Testis (tissue), 3 donors: ENCODE measurements around the gene PKHD1. TPM values are rescaled to one million over a fixed set of nuclear protein-coding genes. Genes with fewer than 3 reads are reported as not detected.

Experiments
- DNase-seq: peaks from one replicate; pipeline ENCODE4 v3.0.0-alpha.2; 2019
- H3K27ac ChIP-seq, 2 donors: fragments of 200-600 bp; sonication (generic); one replicate each; pipeline ENCODE4 v1.5.1; 2019
- H3K27me3 ChIP-seq: fragments of 200-600 bp; sonication (generic); one replicate; pipeline ENCODE4 v1.5.1; 2019
- H3K36me3 ChIP-seq: fragments of 200-600 bp; sonication (generic); one replicate; pipeline ENCODE4 v1.5.1; 2017; ENCODE audit warnings: low read depth; ENCODE audit errors: missing control alignments
- H3K4me1 ChIP-seq: fragments of 200-600 bp; sonication (generic); one replicate; pipeline ENCODE4 v1.5.1; 2019
- H3K4me3 ChIP-seq, 2 donors: fragments of 200-600 bp; sonication (generic); one replicate each; pipeline ENCODE4 v1.5.1; 2017 to 2019
- H3K9me3 ChIP-seq: fragments of 200-600 bp; sonication (generic); one replicate; pipeline ENCODE4 v1.5.1; 2017
- CTCF ChIP-seq, 3 experiments: fragments of 450-650 bp in 2 of 3; fragments of 200-600 bp in 1 of 3; sonication (generic) in 1 of 3; IDR thresholded peaks; one replicate each; pipeline ENCODE4 v1.5.1; 2016 to 2019; ENCODE audit warnings: antibody characterized with exemption in 3 of 3, mild to moderate bottlenecking in 2 of 3, moderate library complexity in 1 of 3
- POLR2A ChIP-seq: fragments of 450-650 bp; IDR thresholded peaks from one replicate; pipeline ENCODE4 v1.6.1; 2017; ENCODE audit warnings: antibody characterized with exemption, mild to moderate bottlenecking, moderate library complexity
- WGBS, 2 donors: methylation state at CpG; one replicate each; pipeline ENCODE4 v1.1.5; 2018; 5-methylcytosine and 5-hydroxymethylcytosine counted together
- intact Hi-C: fragments of 100-400 bp; cut with DNase I; formaldehyde crosslinking; loops from one replicate; pipeline ENCODE4 v1.15.1; 2023; ENCODE audit warnings: low total_unique reads
- polyA plus RNA-seq: library from polyadenylated mRNA; stranded (reverse); fragments of 350-450 nt; fragmentation: Illumina TruSeq; extraction: RNeasy Lipid Tissue Mini Kit (QIAGEN cat#74804); gene quantifications from one replicate; pipeline ENCODE4 v1.2.3, GENCODE V29; 2014; ENCODE audit warnings: low read depth, low replicate concordance; ENCODE audit not compliant: insufficient read depth
- total RNA-seq, 2 donors: library from RNA; depleted of rRNA; stranded (reverse); fragments of >200 nt; gene quantifications; one replicate each; pipeline ENCODE4 v1.2.3, GENCODE V29; 2016

PKHD1 gene
- total and polyA plus RNA-seq, 3 donors from 2014 or later = 1.3 to 2.3 (median 1.7) TPM

GRCh38 chr6:51813904-51814303 is 273.5 kb downstream of the PKHD1 start:
- Histone ChIP-seq H3K9me3 (no peaks in the 10 kb centered on the region), H3K27ac (no peak overlapping the region), H3K4me3 (no peak overlapping the region), H3K27me3 (no peaks in the 10 kb centered on the region), H3K4me1 (no peaks in the 10 kb centered on the region), H3K36me3 (no peaks in the 10 kb centered on the region)
- 68 to 70% methylated on average over 1 of the region's 1 CpG for WGBS, 2 donors
- no peak for DNase-seq
- intact Hi-C loops = no loop called here
- no peak for TF ChIP-seq POLR2A
- TF ChIP-seq CTCF (IDR thresholded peaks at IDR 0.05) = no peak

GRCh38 chr6:51812231-51812630 is 275.2 kb downstream of the PKHD1 start:
- H3K4me1 ChIP-seq = no peaks in the 10 kb centered on the region
- H3K36me3 ChIP-seq = no peaks in the 10 kb centered on the region
- 89 to 90% methylated on average over 1 of the region's 1 CpG for WGBS, 2 donors
- DNase-seq = no peak
- intact Hi-C loops = no loop called here
- no peak for TF ChIP-seq POLR2A
- TF ChIP-seq CTCF (IDR thresholded peaks at IDR 0.05) = no peak
- H3K27ac ChIP-seq = no peak overlapping the region
- no peak overlapping the region for H3K4me3 ChIP-seq
- no peaks in the 10 kb centered on the region for H3K27me3 ChIP-seq
- H3K9me3 ChIP-seq = no peaks in the 10 kb centered on the region

DNA sequence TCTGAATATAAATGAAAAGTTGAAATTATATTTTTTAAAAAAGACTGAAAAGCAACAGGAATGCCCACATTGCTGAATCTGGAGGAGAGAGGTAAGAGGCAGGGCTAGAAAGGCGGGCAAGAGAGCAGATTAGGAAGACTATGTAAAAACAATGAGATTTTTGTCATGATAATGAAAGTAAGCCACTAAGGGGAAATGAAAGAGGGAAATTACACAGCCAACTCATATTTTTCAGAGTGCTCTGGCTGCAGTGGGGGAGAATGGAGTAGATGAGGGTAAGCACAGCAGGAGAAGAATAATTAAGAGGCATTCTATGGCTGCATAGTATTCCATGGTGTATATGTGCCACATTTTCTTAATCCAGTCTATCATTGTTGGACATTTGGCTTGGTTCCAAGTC is 281.9 kb downstream of the PKHD1 start:
- TF ChIP-seq CTCF (IDR thresholded peaks at IDR 0.05) (no peak), POLR2A (no peak)
- Histone ChIP-seq H3K4me3 (no peak overlapping the region), H3K36me3 (no peaks in the 10 kb centered on the region), H3K4me1 (no peaks in the 10 kb centered on the region), H3K27ac (no peak overlapping the region), H3K27me3 (no peaks in the 10 kb centered on the region), H3K9me3 (no peaks in the 10 kb centered on the region)
- intact Hi-C loops = no loop called here
- DNase-seq = no peak
- 65 to 83% methylated on average over 1 of the region's 1 CpG for WGBS, 2 donors

DNA sequence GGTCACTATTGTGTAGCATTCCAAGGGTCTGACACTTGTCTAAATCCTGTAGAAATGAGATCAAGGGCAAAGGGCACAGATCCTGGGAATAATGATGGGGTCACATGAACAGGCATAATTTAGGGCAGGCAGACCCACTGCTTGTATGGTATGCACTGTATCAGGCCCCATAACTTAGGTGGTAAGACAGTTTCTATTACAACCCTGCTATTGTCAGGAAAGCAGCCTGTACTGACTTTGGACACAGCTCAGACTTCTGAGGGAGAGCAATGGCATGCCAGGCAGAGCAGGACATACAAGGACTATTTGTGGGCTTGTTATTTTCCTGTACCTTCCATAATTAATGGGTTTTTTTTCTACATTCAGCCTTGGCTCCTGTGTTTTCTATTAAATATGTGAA is 286.8 kb downstream of the PKHD1 start:
- H3K36me3 ChIP-seq = no peaks in the 10 kb centered on the region
- H3K4me1 ChIP-seq = no peaks in the 10 kb centered on the region
- DNase-seq = no peak
- TF ChIP-seq POLR2A (no peak), CTCF (IDR thresholded peaks at IDR 0.05) (no peak)
- no peak overlapping the region for H3K27ac ChIP-seq
- H3K4me3 ChIP-seq = no peak overlapping the region
- H3K27me3 ChIP-seq = no peaks in the 10 kb centered on the region
- intact Hi-C loops = no loop called here
- no peaks in the 10 kb centered on the region for H3K9me3 ChIP-seq

DNA sequence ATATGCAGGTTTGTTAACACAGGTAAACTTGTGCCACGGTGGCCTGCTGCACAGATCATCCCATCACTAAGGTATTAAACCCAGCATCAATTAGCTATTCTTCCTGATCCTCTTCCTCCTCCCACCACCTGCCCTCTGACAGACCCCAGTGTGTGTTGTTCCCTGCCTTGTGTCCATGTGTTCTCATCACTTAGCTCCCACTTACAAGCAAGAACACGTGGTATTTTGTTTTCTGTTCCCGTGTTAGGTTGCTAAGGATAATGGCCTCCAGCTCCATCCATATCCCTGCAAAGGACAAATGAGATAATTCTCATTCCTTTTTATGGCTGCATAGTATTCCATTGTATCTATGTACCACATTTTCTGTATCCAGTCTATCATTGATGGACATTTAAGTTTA is 294.0 kb downstream of the PKHD1 start:
- WGBS, 2 donors = 90% methylated on average over 3 of the region's 3 CpGs
- Histone ChIP-seq H3K4me1 (no peaks in the 10 kb centered on the region), H3K36me3 (peaks cover 5% of the 10 kb centered on the region), H3K9me3 (no peaks in the 10 kb centered on the region), H3K27me3 (no peaks in the 10 kb centered on the region), H3K4me3 (no peak overlapping the region), H3K27ac (no peak overlapping the region)
- DNase-seq = no peak
- intact Hi-C loops = no loop called here
- TF ChIP-seq CTCF (IDR thresholded peaks at IDR 0.05) (no peak), POLR2A (no peak)
